ENCODE results near the gene PTX4.
"Not testable (repeated sequence)": the region's sequence is repeated elsewhere in the genome, so short reads cannot be mapped to it uniquely, and the experiment has no call there.

The PTX4 gene

DNA sequence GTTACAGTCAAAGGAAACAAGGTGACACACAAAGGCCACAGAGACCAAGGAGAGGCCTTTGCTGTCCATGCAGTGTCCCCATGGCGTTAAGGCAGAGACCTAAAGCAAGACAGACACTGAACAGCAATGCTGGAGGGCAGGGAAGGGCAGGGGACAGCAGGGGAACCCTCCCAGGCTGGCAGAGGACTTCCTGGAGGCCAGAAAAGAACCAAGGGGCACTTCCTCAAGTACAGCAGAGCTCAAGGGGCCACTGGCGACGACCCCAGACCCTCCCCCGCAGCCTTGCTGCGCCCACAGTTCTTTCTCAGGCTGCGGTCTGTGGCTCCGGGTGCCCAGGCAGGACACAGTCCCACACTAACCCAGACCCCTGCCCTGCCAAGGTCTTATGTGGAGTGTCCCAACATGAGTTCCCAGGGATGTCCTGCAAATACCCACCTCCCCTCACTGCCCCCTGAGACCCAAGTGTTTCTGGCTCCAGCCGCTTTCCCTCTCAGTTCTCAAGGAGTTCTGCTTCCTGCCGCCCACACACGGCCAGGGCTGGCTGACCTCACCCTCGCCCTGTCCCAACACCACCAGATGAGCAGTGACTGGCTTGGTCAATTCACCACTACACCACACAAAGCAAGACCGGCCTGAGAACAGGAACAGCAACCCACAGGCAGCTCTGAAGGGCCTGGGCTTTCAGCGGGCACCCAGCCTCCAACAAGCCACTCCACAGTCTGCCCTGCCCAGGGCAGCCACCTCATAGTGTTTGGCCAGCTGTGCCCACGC lies 18.1 kb downstream of the PTX4 start:
- peak overlapping the region; percentile 81 for H3K4me3 ChIP-seq (ENCODE audit: low read depth, low read length)
- TF ChIP-seq MYC (IDR thresholded peaks at IDR 0.05; ENCODE audit: low read depth, low read length) (no peak; the same call in 1 of the 2 replicates), POLR2A (IDR thresholded peaks at IDR 0.05; ENCODE audit: extremely low read depth, insufficient read length) (peak; percentile 39)
- DNase-seq (ENCODE audit: low read depth), result peak; percentile 84

DNA sequence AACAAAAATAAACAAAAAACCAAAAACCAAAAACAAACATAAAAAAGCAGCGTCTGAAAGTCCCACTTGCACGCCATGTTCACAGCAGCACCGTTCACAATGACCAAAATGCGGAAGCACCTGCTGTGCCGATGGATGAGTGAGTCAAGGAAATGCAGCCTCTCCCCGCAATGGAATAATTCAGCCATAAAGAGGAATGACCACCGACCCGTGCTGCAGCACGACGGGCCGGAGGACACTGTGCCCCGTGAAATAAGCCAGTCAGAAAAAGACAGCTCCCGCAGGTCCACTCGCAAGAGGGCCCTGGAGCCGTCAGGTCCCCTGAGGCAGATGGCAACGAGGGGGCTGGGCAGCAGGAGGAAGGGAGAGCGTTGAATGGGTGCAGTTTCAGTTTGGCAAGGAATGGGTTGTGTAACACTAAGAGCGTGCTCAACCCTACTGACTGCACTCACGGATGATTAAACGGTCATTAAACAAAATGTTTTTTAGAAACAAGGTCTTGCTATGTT lies 19.0 kb downstream of the PTX4 start:
- H3K4me3 ChIP-seq (ENCODE audit: low read depth, low read length), result peak overlapping the region; percentile 81
- TF ChIP-seq MYC (IDR thresholded peaks at IDR 0.05; ENCODE audit: low read depth, low read length), result peak; percentile 8; the same call in 1 of the 2 replicates
- TF ChIP-seq, protein P1, sequence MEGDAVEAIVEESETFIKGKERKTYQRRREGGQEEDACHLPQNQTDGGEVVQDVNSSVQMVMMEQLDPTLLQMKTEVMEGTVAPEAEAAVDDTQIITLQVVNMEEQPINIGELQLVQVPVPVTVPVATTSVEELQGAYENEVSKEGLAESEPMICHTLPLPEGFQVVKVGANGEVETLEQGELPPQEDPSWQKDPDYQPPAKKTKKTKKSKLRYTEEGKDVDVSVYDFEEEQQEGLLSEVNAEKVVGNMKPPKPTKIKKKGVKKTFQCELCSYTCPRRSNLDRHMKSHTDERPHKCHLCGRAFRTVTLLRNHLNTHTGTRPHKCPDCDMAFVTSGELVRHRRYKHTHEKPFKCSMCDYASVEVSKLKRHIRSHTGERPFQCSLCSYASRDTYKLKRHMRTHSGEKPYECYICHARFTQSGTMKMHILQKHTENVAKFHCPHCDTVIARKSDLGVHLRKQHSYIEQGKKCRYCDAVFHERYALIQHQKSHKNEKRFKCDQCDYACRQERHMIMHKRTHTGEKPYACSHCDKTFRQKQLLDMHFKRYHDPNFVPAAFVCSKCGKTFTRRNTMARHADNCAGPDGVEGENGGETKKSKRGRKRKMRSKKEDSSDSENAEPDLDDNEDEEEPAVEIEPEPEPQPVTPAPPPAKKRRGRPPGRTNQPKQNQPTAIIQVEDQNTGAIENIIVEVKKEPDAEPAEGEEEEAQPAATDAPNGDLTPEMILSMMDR (IDR thresholded peaks at IDR 0.05; ENCODE audit: low read depth, low read length), result no peak
- TF ChIP-seq, protein P2, sequence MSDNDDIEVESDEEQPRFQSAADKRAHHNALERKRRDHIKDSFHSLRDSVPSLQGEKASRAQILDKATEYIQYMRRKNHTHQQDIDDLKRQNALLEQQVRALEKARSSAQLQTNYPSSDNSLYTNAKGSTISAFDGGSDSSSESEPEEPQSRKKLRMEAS (IDR thresholded peaks at IDR 0.05; ENCODE audit: low read depth, low read length), result no peak
- peak; percentile 54 for TF ChIP-seq POLR2A (IDR thresholded peaks at IDR 0.05; ENCODE audit: extremely low read depth, insufficient read length)
- peak; percentile 91 for DNase-seq (ENCODE audit: low read depth)

DNA sequence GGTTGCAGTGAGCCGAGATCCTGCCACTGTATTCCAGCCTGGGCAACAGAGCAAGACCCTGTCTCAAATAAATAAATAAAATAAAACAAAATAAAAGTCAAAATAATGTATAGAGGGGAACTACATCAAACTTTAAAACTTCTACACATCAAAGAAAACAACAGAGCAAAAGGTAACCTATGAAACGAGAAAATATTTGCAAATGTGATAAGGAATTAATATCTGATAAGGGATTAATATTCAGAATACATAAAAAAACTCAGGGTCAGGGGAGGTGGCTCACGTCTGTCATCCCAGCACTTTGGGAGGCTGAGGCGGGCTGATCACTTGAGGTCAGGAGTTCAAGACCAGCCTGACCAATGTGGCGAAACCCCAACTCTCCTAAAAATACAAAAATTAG lies 19.6 kb downstream of the PTX4 start:
- DNase-seq (ENCODE audit: low read depth), result not testable (repeated sequence)
- peak overlapping the region; percentile 81 for H3K4me3 ChIP-seq (ENCODE audit: low read depth, low read length)

DNA sequence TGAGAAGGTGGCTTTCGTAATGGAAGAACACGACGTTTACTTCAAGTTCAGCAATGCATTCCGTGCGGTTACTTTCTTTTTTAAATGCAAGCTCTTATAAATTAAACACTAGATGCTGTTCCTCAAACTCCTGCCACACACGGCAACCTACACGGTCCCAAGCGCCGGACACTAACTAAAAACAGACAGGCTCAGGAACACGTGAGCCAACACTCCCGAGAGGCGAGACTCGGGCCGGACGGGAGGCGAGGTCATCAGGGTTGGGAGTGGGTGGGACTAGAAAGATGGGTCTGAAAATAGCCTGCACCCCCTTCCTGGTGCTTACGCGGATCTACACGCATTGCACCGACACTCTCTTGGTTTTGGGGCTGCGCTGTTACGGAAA lies 20.3 kb downstream of the PTX4 start:
- DNase-seq (ENCODE audit: low read depth), result no peak
- H3K4me3 ChIP-seq (ENCODE audit: low read depth, low read length), result no peak overlapping the region
- TF ChIP-seq, protein P2 (IDR thresholded peaks at IDR 0.05; ENCODE audit: low read depth, low read length), result no peak
- TF ChIP-seq MYC (IDR thresholded peaks at IDR 0.05; ENCODE audit: low read depth, low read length) (no peak), POLR2A (IDR thresholded peaks at IDR 0.05; ENCODE audit: extremely low read depth, insufficient read length) (no peak)
- TF ChIP-seq, protein P1 (IDR thresholded peaks at IDR 0.05; ENCODE audit: low read depth, low read length), result no peak

DNA sequence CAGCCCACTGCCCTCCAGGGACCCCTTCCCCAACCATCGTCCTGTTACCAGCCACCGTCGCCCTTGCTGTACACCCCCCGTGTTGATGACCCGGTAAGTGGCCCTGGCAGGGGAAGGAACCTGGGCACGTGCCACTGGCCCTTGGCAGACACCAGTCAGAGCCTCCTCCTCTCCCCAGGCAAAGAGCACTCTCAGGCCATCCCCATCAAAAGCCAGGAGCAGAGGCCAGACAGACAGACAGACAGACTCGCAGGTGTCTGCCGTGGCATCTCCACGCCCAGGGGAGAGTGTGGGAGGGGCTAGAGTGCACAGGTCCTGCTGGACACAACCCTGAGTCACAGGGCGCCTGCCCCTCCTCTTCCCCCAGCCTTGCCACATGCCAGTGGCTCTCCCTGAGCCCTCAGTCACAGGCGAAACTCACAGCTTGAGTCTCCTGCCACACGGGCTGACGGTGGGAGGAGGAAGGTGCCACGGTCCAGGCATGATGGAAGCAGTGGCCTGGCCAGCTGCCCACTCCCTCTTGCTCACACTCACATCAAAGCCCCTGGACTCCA lies 21.7 kb downstream of the PTX4 start:
- no peak overlapping the region for H3K4me3 ChIP-seq (ENCODE audit: low read depth, low read length)
- TF ChIP-seq POLR2A (IDR thresholded peaks at IDR 0.05; ENCODE audit: extremely low read depth, insufficient read length), result no peak
- no peak for TF ChIP-seq MYC (IDR thresholded peaks at IDR 0.05; ENCODE audit: low read depth, low read length)
- TF ChIP-seq, protein P2 (IDR thresholded peaks at IDR 0.05; ENCODE audit: low read depth, low read length), result no peak
- TF ChIP-seq, protein P1 (IDR thresholded peaks at IDR 0.05; ENCODE audit: low read depth, low read length), result no peak
- no peak for DNase-seq (ENCODE audit: low read depth)

DNA sequence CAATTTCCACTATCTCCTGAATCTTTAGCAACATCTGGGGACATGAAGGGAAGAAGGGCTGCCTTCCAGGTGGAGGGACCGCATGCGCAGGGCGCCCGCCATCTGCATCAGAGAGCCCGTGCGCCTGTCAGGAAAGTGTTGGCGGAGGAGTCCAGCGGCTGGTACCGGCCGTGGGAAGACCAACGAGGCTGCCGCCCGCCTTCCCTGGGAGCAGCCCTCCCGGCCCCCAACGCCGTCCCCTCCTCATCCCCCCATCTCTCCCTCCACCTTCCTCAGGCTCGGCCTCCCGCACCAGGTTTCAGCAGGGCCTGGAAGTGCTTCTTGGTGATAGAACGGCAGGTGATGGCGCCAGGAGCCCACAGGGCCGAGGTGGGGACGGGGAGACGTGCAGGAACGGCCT lies 22.7 kb downstream of the PTX4 start:
- no peak for TF ChIP-seq POLR2A (IDR thresholded peaks at IDR 0.05; ENCODE audit: extremely low read depth, insufficient read length)
- TF ChIP-seq, protein P1 (IDR thresholded peaks at IDR 0.05; ENCODE audit: low read depth, low read length), result no peak
- TF ChIP-seq, protein P2 (IDR thresholded peaks at IDR 0.05; ENCODE audit: low read depth, low read length), result no peak
- TF ChIP-seq MYC (IDR thresholded peaks at IDR 0.05; ENCODE audit: low read depth, low read length), result no peak
- H3K4me3 ChIP-seq (ENCODE audit: low read depth, low read length), result no peak overlapping the region
- no peak for DNase-seq (ENCODE audit: low read depth)
